ENCODE measurements around the gene TNFSF9. TPM values are rescaled to one million over a fixed set of nuclear protein-coding genes. Genes with fewer than 3 reads are reported as not detected.

The TNFSF9 gene
- polyA plus RNA-seq, 2 of the 4 experiments (the other 2 are of a cell fraction), result 6.3 to 15.9 TPM

DNA sequence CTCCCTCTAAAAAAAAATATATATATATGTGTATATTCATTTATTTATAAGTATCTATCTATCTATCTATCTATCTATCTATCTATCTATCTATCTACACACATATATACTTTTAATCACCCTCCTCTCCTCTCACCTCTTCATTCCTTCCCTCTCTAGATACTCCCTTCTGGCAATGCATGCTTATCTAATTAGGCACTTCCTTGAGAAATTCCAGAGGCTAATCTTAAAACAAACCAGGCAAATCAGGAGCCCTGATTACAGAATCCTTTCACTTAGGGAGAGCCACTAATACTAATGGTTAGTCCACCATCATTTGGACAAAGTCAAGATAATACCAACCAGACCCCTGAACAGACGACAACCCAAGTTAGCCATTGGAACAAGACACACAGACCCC lies 42.5 kb downstream of the TNFSF9 start:
- WGBS (ENCODE audit: missing lambda C conversion rate), result 88% methylated on average over 1 of the region's 1 CpG
- Histone ChIP-seq H3K4me3 (no peak overlapping the region), H3K27ac (no peak overlapping the region)

DNA sequence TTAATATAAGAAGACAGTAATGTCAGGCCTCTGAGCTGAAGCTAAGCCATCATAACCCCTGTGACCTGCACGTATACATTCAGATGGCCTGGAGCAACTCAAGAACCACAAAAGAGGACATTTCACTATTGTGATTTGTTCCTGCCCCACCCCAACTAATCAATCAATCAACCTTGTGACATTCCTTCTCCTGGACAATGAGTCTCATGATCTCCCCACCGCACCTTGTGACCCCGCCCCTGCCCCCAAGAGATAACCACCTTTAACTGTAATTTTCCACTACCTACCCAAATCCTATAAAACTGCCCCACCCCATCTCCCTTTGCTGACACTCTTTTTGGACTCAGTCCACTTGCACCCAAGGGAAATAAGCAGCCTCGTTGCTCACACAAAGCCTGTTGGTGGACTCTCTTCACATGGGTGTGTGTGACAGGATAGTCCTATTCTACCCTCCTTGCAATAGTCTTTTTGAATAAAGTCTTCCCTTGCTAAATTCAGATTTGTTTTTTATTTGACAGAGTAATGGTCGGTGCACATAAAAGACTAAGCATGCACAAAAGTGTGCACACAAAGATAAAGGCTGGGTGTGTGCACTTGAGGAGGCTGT lies 46.1 kb downstream of the TNFSF9 start:
- Histone ChIP-seq H3K4me3 (no peak overlapping the region), H3K9me3 (no peaks in the 10 kb centered on the region), H3K27ac (peak overlapping the region; percentile 84 to 87), H3K4me2 (peak overlapping the region; percentile 59), H3K4me1 (peaks cover 47% of the 10 kb centered on the region)
- TF ChIP-seq, protein P1, sequence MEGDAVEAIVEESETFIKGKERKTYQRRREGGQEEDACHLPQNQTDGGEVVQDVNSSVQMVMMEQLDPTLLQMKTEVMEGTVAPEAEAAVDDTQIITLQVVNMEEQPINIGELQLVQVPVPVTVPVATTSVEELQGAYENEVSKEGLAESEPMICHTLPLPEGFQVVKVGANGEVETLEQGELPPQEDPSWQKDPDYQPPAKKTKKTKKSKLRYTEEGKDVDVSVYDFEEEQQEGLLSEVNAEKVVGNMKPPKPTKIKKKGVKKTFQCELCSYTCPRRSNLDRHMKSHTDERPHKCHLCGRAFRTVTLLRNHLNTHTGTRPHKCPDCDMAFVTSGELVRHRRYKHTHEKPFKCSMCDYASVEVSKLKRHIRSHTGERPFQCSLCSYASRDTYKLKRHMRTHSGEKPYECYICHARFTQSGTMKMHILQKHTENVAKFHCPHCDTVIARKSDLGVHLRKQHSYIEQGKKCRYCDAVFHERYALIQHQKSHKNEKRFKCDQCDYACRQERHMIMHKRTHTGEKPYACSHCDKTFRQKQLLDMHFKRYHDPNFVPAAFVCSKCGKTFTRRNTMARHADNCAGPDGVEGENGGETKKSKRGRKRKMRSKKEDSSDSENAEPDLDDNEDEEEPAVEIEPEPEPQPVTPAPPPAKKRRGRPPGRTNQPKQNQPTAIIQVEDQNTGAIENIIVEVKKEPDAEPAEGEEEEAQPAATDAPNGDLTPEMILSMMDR (IDR thresholded peaks at IDR 0.05), result no peak
- TF ChIP-seq JUN (IDR thresholded peaks at IDR 0.05) (no peak), MAFK (IDR thresholded peaks at IDR 0.05; ENCODE audit: partially characterized antibody) (no peak), SREBF2 (IDR thresholded peaks at IDR 0.05) (no peak), RNF2 (IDR thresholded peaks at IDR 0.05; ENCODE audit: borderline replicate concordance, low read depth) (no peak), NR3C1 (IDR thresholded peaks at IDR 0.05) (no peak)
- CTCF ChIA-PET, result no interaction called here
- peak in 1 of 2 experiments; percentile 42 for DNase-seq (ENCODE audit: low read depth in 1 of 2, low spot score in 1 of 2)
- ATAC-seq, result no peak
- WGBS (ENCODE audit: missing lambda C conversion rate), result 54% methylated on average over 5 of the region's 5 CpGs
- FAIRE-seq, result no peak
- POLR2A ChIA-PET, result interaction anchor here (1.2 kb wide), 1 partner anchor 46 kb away, joined by 4 read pairs; the partner anchor contains the start of gene TNFSF9

More for the DNA sequence above, 42.5 kb downstream of the TNFSF9 start:
- H3K4me2 ChIP-seq, result no peak overlapping the region
- FAIRE-seq, result no peak
- H3K4me1 ChIP-seq, result peaks cover 26% of the 10 kb centered on the region
- no peak for ATAC-seq
- no peak for DNase-seq (ENCODE audit: low read depth in 1 of 2, low spot score in 1 of 2)
- TF ChIP-seq ZSCAN20 (CRISPR knock-in tag; IDR thresholded peaks at IDR 0.05) (no peak), TFCP2L1 (CRISPR knock-in tag; IDR thresholded peaks at IDR 0.05) (no peak), CHD2 (IDR thresholded peaks at IDR 0.05; ENCODE audit: low read length, partially characterized antibody) (no peak), NR3C1 (IDR thresholded peaks at IDR 0.05) (no peak), TP53 (CRISPR knock-in tag; IDR thresholded peaks at IDR 0.05) (no peak), HDAC2 (IDR thresholded peaks at IDR 0.05) (no peak), MAFK (IDR thresholded peaks at IDR 0.05; ENCODE audit: partially characterized antibody) (no peak), FOXS1 (CRISPR knock-in tag; IDR thresholded peaks at IDR 0.05) (no peak), HOXB5 (CRISPR knock-in tag; IDR thresholded peaks at IDR 0.05) (no peak)
- H3K9me3 ChIP-seq, result peaks cover 7% of the 10 kb centered on the region; the same call in 1 of the 3 replicates
- CTCF ChIA-PET, result no interaction called here
- POLR2A ChIA-PET, result interaction anchor here (1.3 kb wide), 1 partner anchor 43 kb away, joined by 4 read pairs; the partner anchor contains the start of gene TNFSF9

DNA sequence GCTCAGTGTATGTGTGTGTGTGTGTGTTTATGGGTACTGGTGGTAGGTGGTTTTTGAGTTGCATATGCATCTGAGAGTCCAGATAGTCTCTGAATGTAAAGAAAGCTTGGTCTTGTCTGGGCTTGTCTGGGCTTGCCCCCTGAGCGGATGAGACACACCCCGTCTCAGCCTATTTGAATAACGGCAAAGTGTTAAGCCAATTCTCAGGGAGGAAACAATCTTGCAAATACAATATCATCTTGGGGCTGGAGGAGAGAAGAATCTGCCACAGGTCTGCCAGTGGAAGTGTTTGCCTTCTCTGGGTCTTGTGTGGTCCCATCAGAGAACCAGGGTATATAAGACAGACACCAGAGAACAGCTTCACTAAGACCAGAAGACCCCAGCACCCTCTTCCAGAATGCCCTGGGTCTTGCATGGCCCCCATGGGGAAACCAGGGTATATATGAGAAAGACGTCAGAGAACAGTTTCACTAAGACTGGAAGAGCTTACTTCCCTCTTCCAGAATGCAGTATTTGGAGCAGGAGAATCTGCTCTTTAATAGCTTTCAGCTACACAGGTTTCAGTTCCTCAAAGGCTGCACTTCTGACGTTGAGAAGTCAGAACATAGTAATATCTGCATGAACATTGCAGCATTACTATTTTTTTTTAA lies 46.8 kb downstream of the TNFSF9 start:
- CTCF ChIA-PET, result no interaction called here
- peak in 1 of 2 experiments; percentile 66 for DNase-seq (ENCODE audit: low read depth in 1 of 2, low spot score in 1 of 2)
- H3K4me1 ChIP-seq, result peaks cover 47% of the 10 kb centered on the region
- peak overlapping the region; percentile 59 for H3K4me2 ChIP-seq
- peak; percentile 43 to 62; a peak in 4 of 6 replicates for ATAC-seq
- peak overlapping the region; percentile 84 to 87 for H3K27ac ChIP-seq
- 45% methylated on average over 5 of the region's 5 CpGs for WGBS (ENCODE audit: missing lambda C conversion rate)
- no peak overlapping the region for H3K4me3 ChIP-seq
- FAIRE-seq, result no peak
- POLR2A ChIA-PET, result interaction anchor here (1.2 kb wide), 1 partner anchor 47 kb away, joined by 4 read pairs; the partner anchor contains the start of gene TNFSF9
- peak; percentile 38; the same call in 1 of the 2 replicates for TF ChIP-seq TP53 (CRISPR knock-in tag; IDR thresholded peaks at IDR 0.05)
- no peak for TF ChIP-seq POLR2A (IDR thresholded peaks at IDR 0.05; ENCODE audit: low read length)
- H3K9me3 ChIP-seq, result no peaks in the 10 kb centered on the region

DNA sequence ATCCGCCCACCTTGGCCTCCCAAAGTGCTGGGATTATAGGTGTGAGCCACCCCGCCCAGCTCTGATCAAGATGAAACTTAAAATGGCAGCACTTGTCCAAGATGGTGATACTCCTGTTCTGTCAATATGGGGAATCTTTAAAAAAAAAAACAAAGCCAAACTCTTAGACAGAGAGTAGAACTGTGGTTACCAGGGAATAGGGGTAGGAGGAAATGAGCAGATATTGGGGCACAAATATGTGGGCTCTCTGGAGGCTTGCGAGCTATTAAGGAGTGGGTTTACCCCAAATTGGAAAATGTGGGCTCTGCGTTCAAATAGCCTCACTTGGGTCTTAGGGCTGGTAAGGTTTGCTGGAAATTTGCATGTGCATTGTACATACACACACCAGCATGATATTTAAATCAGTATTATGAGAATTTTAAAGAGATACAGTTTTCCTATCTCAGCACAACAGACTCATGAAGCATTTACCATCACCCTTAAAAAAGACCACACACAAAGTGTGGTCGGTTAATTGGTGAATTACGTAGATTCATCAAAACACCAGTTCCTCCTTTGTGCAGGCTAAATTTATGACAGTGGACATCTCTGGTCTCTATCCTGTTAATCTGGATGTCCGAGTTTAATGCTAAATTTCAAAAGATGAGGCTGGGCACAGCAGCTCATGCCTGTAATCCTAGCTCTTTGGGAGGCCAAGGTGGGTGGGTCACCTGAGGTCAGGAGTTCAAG lies 48.8 kb downstream of the TNFSF9 start:
- ChIA-PET CTCF (interaction anchor here (0.6 to 0.9 kb wide), 4 partner anchors 9 to 601 kb away, joined by 3 to 4 read pairs (median 3); no protein-coding TSS in a partner anchor), POLR2A (interaction anchor here (0.9 kb wide), 1 partner anchor 49 kb away, joined by 12 read pairs; the partner anchor contains the start of gene TNFSF9)
- Histone ChIP-seq H3K4me2 (peak overlapping the region; percentile 62), H3K27ac (peak overlapping the region; percentile 73 to 87), H3K4me1 (peaks cover 47% of the 10 kb centered on the region), H3K9me3 (no peaks in the 10 kb centered on the region), H3K4me3 (no peak overlapping the region)
- 90% methylated on average over 6 of the region's 7 CpGs for WGBS (ENCODE audit: missing lambda C conversion rate)
- FAIRE-seq (no peak), ATAC-seq (no peak), DNase-seq (ENCODE audit: low read depth in 1 of 2, low spot score in 1 of 2) (no peak)
- TF ChIP-seq SMC3 (IDR thresholded peaks at IDR 0.05), result no peak
- TF ChIP-seq BHLHE40 (IDR thresholded peaks at IDR 0.05; ENCODE audit: low read depth, low read length), result no peak
- TF ChIP-seq HDAC2 (IDR thresholded peaks at IDR 0.05), result no peak
- TF ChIP-seq RARB (CRISPR knock-in tag; IDR thresholded peaks at IDR 0.05), result no peak
- no peak for TF ChIP-seq FOXS1 (CRISPR knock-in tag; IDR thresholded peaks at IDR 0.05)
- TF ChIP-seq HOXB13 (CRISPR knock-in tag; IDR thresholded peaks at IDR 0.05; ENCODE audit: low read depth), result no peak
- no peak for TF ChIP-seq SREBF2 (IDR thresholded peaks at IDR 0.05)
- TF ChIP-seq FOSB (CRISPR knock-in tag; IDR thresholded peaks at IDR 0.05), result no peak
- TF ChIP-seq, protein P2, sequence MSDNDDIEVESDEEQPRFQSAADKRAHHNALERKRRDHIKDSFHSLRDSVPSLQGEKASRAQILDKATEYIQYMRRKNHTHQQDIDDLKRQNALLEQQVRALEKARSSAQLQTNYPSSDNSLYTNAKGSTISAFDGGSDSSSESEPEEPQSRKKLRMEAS (IDR thresholded peaks at IDR 0.05), result no peak
- no peak for TF ChIP-seq KDM5A (IDR thresholded peaks at IDR 0.05)
- TF ChIP-seq, protein P3, sequence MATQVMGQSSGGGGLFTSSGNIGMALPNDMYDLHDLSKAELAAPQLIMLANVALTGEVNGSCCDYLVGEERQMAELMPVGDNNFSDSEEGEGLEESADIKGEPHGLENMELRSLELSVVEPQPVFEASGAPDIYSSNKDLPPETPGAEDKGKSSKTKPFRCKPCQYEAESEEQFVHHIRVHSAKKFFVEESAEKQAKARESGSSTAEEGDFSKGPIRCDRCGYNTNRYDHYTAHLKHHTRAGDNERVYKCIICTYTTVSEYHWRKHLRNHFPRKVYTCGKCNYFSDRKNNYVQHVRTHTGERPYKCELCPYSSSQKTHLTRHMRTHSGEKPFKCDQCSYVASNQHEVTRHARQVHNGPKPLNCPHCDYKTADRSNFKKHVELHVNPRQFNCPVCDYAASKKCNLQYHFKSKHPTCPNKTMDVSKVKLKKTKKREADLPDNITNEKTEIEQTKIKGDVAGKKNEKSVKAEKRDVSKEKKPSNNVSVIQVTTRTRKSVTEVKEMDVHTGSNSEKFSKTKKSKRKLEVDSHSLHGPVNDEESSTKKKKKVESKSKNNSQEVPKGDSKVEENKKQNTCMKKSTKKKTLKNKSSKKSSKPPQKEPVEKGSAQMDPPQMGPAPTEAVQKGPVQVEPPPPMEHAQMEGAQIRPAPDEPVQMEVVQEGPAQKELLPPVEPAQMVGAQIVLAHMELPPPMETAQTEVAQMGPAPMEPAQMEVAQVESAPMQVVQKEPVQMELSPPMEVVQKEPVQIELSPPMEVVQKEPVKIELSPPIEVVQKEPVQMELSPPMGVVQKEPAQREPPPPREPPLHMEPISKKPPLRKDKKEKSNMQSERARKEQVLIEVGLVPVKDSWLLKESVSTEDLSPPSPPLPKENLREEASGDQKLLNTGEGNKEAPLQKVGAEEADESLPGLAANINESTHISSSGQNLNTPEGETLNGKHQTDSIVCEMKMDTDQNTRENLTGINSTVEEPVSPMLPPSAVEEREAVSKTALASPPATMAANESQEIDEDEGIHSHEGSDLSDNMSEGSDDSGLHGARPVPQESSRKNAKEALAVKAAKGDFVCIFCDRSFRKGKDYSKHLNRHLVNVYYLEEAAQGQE (IDR thresholded peaks at IDR 0.05), result no peak
- no peak for TF ChIP-seq EP300 (IDR thresholded peaks at IDR 0.05)
- TF ChIP-seq NFE2L2 (conservative IDR thresholded peaks at IDR 0.05; ENCODE audit: low read length), result no peak
